Activated CD4-positive, alpha-beta T cell treated with anti-CD3 and anti-CD28 coated beads, Interleukin-2, amount 50 U/mL, for 16 hours (primary cell): ENCODE data around the gene INO80.
"Not testable (repeated sequence)": the region's sequence is repeated elsewhere in the genome, so short reads cannot be mapped to it uniquely, and the experiment has no call there.

Experiments used
- DNase-seq: peaks from one replicate; pipeline ENCODE4 v3.0.0-alpha.2; 2020

INO80 gene

DNA sequence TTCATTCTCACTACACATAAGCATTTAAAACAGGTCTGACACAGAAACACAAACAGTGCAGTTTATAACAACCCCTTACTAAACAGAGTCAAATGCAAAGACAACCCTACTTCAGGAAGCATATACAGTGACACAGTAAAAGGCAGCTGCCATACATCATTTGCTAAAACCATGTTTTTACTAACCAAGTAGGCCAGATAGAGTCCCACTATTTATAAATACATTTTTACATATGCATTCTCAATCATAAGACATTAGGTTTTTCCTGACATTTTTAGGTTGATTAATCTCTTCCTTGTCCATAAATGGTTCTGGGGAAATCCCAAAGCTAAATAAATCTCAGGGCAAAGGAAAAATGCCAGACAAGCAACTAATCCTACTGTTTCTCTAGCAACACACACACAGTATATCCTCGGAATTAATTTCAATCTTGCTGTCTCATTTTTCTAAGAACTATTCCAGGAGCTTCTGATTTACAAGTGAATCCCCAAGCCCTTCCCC, 123.8 kb downstream of the INO80 start:
- DNase-seq: no peak

DNA sequence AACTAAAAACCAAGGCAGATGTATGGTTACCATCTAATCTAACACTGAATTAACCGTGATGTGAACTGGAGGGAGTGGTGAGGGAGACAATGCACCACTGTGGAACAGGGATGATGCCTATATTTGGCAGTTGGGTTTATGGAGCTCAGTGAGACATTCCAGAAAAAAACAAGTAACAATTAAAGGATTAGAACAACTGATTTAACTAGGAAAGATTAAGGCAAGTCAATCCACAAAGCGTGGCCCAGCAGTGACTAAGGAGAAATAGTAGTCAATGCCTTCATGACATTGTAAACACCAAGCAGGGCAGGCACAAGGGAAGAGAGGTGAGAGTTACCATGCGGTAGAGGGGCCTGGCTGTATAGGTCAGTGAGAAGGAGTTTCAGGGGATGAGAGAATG, 124.7 kb downstream of the INO80 start:
- no peak for DNase-seq

DNA sequence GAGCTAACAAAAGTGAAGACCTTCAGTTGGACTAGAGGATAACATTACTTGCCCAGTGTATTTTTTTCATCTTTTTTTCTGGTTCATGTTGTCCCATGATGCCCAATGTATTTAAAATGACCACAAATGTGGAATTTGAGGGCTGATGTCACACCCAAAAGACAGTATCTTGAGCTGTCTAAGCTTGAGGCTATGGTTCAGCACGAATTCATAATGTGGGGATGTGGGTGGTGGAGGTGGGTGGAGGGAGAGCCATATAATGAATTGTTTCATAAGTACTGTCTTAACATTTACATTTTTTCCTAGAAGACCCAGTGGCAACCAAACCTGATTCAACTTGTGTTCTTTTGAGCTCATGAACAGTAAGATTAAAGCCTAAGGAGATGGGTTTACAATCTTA, 125.3 kb downstream of the INO80 start:
- DNase-seq: no peak

DNA sequence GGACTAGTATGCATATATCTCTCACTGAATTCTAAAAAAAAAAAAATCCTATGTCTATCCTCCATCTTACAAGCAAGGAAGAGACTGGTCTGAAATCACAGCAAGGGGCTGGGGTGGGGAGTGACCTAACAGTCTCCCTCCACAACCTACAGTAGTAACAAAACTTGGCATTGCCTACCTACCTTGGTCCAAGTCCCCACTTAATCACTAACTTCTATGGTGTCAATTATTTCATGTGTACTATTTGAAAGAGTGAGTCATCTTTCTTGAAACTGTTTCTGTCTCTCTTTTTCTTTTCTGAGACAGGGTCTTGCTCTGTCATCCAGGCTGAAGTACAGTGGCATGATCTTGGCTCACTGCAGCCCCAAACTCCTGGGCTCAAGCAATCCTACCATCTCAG, 126.0 kb downstream of the INO80 start:
- DNase-seq: no peak

DNA sequence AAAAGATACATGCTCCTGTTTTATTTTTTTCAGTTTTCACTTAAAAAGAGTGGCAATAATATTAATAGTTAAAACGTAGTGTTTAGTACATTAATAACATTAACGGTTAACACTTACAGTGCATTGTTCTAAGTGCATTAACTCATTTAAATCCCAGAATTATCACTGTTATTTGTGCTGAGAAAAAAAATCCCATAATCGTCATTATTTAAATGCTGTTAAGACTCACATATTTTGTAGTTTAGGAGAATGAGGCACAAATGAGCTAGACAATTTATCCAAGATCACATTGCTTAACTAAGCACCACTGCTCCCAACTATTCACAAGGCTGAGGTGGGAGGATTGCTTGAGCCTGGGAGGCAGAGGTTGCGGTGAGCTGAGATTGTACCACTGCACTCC, 127.9 kb downstream of the INO80 start:
- DNase-seq: no peak

DNA sequence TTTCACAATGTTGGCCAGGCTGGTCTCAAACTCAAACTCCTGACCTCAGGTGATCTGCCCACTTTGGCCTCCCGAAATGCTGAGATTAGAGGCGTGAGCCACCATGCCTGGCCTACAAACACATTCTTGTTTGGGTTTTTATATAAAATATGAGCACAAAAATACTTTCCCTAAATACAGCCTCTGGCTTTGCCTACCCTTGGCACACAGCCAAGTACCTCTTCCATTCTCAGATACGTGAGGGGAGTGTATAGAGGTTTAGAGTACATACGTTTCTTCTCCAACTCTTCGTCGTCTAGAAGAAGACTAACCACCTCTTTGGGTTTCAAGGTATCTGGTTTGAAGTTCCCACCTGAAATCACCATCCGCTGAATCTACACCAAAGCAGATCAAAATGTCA, 129.3 kb downstream of the INO80 start:
- no peak for DNase-seq

DNA sequence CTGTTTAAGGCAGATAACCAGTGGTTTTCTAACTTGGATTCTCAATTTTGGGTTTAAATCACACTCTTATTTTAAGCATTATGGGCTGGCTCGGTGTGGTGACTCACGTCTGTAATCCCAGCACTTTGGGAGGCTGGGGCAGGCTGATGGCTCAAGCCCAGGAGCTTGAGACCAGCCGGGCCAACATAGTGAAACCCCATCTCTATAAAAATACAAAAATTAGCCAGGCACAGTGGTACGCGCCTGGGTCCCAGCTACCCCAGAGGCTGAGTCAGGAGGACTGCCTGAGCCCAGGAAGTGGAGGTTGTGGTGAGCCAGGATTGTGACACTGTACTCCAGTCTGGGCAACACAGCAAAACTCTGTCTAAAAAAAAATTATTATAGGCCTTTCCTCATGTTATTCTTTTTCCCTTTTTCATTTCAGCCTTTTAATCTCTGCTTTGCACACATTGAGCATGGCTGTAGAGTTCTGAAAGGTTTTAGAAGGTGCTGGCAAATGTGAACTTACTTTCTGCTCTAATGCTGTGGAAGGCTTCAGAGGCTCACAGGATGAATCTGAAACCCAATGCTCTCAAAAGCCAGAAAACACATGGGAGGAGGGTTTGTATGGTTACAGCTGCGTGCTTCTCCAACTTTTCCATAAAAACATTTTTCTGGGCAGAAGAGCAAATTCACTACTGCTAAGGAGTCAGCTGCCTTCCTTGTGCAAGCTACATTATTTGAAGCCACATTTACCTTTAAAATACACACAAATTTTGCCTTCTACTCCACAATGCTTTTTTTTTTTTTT, 130.3 kb downstream of the INO80 start:
- DNase-seq: no peak

DNA sequence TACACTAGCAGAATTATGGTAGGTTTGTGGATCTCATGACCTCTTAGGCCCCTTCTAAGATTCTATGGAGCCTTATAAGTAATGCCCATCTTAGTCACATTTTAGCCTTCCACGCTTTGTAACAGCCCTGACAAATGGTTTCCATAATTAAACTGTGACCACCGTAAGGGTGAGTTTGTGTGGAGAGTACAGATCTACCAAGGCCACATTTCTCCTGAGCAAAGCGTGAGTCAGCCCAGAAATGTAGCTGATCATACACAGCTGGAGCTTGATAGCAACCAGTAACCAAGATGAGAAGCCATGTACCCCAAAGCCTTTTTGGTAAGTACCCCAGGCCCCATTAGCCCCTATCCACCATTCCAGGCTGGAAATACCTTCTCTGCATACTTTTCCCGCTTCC, 131.1 kb downstream of the INO80 start:
- no peak for DNase-seq

DNA sequence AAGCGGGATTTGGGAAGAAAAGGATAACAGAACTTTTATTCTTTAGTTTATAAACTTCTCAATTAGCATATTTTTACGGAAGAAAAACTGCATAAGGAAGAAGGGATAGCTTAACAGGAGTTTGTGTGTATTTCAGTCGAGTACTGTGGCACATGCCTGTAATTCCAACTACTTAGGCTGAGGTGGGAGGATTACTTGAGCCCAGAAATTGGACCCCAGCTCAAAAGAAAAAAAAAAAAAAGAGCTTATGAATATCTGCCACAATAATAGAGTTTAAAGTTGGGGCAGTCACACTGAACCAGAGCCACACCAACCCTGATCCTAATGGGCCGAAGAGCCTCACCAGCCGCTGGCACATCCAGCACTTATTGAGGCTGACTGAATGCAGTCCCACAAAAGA, 131.7 kb downstream of the INO80 start:
- DNase-seq: no peak

DNA sequence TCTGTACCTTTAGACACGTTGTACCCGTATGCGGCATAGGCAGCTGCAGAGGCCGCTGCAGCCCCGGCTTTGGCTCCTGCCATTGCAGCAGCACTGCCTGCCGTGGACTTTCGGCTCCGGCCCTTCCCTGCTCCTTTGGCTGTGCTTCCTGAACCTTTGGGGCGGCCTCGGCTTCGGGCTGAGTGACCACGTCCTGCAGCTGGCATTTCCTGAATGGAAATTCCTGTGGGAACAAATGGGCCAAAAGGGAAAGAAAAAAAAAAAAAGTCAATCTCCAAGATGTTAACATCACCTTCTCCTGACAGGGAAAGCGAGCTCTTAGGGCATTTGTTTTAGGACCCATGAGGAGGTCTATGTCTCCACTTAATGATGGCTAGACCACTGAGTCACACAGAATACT, 133.2 kb downstream of the INO80 start:
- DNase-seq: no peak

DNA sequence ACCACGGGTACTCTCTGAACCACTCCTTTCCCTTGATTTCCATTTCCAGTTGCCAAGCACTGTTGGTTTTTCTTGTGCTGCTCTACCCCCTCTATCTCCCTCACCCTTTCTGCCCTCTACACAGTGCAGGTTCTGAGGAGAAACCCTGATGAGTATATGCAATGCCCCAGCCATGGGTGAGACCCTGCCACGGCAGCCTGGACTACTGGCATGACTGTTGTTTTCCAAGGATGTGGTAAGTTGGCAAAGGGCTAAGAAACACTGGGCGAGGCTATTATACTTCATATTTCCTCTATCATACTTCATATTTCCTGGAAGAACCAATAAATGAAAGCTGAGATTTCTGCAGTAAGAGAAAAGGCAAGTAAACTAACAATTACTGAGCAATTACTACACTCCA, 134.9 kb downstream of the INO80 start:
- DNase-seq: no peak

DNA sequence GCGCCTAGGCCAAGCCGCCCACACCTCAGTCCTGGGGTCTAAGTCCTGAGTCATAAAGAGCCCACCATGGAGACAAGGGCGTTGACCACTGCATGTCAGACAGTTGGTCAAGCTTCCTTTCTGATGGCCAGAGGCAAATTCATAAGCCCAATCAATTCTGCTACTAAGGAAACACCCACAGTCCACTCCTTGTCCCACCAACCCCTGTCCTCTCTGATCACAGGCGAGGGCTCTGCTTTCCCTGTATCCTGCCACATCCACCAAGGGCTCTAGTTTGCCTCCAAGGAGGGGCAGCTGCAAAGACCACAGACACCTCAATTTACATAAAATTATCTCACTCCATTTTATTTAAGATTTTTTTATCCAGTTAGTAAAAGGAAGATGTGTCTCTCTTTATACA, 137.5 kb downstream of the INO80 start:
- no peak for DNase-seq

DNA sequence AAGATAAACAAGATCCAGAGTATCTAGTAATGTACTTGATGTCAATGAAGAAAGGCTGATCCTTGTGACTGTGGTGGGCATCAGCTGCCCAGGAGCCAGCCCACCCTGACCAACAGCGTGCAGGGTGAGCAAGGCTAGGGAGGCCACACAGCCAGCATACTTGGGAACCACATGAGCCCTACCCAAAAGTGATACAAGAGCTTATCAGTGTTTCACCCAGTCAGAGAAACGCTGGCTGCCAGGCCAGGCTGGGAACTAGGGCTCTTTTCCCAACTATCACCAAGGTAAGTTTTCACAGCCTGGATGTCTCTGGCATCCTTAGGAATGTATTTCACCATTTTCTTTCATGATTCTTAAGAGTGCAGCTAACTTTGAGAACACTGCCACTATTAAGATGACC, 137.9 kb downstream of the INO80 start:
- DNase-seq: no peak

DNA sequence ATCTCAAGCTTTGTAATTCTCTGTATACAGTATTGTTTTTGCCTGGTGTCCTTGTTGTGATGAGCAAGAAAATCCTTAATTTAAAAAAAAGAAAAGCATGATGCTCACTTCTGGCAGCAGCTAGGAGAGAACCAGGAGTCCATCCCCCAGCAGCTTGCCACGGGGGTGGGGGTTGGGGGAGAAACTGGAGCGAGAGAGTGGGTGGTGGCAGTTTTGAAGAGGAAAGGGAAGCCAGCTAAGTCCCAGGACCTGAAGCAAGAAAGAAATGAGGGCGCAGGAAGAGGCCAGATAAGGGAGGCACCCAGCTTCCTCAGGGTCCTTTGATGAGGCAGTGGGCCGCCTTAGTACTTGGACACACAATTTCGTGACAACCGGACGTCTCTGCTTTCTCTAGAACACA, 139.3 kb downstream of the INO80 start:
- DNase-seq: no peak

DNA sequence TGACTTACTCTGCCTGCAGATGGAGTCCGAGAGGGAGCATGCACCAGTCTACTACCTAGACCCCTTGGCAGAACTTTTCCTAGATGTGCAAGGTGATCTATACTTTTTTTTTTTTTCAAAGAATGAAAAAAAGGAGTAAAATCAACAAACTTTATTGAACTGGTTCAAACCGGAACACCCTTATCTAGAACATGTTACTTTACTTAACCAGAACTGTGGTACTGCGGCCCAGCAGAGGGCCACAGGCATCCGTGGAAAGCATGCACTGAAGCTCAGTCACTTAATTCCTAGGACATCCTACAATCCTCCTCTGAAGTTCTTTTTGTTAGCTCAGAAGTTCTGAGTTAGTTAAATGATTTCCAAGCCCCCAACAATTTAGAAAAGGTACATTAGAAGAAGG, 141.2 kb downstream of the INO80 start:
- DNase-seq: no peak

DNA sequence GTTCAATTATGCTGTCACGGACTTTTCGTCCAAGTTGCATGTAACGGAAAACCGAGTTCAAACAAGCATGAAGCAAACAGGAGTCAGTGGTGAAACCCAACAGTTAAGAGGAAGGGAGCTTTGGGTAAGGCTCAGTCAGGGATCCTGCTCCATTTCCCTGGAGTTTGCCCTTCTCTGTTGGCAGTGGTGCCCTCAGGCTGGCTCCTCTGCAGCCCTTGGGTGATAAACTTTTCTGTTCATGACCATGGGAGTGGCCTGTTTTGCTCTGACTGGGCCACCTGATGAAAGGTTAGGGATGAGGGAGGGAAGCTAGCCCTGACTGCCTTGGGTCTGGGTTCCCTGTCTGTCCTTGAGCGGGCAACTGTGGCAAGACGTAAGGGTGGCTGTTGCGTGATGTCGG, 146.7 kb downstream of the INO80 start:
- DNase-seq: no peak

DNA sequence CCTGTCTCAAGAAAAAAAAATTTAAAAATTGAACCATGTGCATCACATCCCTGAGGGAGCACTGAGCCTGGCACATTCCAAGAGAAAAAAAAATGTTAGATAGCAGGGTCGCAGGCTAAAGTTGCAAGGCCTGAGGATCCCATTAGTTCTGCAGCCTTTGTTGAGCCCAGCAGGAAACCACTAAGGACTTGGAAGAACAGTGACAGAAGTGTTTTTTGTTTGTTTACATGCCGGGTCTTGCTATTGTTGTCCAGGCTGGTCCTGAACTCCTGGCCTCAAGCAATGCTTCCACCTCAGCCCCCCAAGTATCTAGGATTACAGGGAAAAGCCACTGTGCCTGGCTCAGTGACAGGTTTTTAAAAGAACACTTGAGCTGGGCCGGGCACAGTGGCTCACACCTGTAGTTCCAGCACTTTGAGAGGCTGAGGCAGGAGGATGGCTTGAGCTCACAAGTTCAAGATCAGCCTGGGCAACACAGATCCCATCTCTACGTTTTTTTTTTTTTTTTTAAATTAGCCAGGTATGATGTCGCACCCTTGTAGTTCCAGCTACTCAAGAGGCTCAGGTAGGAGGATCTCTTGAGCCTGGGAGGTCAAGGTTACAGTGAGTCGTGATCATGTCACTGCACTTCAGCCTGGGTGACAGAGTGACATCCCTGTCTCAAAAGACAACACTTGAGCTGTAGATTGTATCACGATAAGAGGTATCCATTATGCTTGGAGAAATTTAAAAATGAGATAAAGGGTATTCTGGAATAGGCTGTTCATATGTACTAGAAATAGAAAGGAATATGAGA, 147.6 kb downstream of the INO80 start:
- DNase-seq: no peak

DNA sequence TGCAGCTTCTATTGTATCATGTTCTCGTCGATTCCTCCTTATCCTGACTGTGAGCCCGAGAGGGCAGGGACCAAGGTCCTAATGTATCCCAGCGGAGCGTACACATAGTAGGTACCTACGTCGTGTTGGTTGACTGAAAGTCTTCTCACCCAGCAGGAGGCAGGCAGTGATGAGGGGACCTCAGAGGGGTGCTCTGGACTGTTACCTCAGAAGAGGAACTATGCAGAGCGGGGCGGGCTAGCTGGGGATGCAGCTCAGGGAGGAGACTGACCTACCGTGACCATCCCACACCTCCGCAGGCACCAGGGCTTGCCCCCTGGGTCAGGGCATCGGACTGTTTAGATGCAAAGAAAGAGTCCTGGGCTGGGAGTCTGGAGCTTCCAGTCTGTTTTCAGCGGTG, 151.4 kb downstream of the INO80 start:
- no peak for DNase-seq

DNA sequence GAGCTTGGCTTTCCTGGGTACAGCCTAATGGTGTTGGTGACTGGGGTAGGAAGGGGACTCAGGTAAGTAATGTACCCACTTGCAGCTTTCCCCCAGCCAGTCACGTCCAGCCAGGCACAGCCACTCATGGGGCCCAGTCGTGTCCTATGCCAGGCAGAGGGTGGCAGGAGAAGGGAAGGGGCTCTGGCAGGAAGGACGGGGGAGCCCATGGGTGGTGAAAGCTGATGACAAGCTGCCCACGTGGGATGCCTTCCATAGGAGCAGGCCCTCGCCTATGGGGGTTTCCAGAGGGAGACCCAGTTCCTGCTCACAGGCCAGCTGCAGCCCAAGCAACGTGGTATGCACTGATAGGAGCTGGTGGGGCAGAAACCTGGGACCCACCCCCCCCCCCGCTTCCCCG, 152.1 kb downstream of the INO80 start:
- DNase-seq: no peak

DNA sequence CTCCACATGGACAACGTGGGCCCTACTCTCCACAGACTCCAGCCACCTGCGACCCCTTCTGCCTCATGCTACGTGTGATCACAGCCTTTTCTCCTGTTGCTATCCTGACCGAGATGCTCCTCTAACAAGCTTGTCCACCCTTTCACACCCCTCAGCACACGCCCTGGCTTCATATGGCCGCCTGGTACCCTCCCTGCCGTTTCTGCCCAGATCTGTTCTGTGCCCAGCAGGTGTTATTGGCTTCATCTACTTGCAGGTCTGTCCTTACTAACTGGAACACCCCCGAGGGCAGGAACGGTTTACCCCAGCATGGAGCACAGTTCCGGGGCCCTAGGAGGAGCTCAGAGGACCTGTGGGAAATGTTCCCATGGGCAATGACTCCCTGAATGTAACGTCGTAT, 152.9 kb downstream of the INO80 start:
- DNase-seq: no peak

DNA sequence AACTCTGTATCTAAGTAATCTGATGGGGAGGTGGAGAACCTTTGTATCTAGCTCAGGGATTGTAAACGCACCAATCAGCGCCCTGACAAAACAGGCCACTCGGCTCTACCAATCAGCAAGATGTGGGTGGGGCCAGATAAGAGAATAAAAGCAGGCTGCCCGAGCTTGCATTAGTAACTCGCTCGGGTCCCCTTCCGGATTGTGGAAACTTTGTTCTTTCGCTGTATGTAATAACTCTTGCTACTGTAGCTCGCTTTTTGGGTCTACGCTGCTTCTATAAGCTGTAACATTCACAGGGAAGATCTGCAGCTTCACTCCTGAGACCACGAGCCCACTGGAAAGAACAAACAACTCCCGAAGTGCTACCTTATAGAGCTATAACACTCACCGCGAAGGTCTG, 153.8 kb downstream of the INO80 start:
- DNase-seq: not testable (repeated sequence)

DNA sequence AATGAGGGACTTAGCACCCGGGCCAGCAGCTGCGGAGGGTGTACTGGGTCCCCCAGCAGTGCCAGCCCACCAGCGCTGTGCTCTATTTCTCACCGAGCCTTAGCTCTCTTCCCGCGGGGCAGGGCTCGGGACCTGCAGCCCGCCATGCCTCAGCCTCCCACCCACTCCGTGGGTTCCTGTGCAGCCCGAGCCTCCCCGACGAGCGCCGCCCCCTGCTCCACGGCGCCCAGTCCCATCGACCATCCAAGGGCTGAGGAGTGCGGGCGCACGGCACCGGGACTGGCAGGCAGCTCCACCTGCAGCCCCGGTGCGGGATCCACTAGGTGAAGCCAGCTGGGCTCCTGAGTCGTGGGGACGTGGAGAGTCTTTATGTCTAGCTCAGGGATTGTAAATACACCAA, 154.3 kb downstream of the INO80 start:
- DNase-seq: not testable (repeated sequence)

DNA sequence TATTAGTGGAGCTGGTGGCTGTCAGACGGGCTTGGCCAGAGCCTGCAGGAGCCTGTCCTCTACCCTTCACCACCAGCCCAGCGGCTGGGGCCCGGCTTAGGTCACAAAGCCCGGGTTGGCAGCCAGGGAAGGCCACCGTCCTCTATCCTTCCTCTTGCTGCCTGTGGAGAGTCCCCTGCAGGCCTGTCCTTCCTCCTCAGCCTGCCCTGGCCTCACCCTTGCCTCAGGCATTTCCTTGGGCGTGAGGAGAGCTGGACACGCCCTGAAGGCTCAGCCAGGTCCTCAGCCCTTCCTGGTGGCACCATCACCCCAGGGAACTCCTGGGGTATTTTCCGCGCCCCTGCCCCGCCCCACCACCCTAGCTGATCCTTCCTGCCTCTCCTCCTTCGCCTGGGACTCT, 155.2 kb downstream of the INO80 start:
- no peak for DNase-seq

DNA sequence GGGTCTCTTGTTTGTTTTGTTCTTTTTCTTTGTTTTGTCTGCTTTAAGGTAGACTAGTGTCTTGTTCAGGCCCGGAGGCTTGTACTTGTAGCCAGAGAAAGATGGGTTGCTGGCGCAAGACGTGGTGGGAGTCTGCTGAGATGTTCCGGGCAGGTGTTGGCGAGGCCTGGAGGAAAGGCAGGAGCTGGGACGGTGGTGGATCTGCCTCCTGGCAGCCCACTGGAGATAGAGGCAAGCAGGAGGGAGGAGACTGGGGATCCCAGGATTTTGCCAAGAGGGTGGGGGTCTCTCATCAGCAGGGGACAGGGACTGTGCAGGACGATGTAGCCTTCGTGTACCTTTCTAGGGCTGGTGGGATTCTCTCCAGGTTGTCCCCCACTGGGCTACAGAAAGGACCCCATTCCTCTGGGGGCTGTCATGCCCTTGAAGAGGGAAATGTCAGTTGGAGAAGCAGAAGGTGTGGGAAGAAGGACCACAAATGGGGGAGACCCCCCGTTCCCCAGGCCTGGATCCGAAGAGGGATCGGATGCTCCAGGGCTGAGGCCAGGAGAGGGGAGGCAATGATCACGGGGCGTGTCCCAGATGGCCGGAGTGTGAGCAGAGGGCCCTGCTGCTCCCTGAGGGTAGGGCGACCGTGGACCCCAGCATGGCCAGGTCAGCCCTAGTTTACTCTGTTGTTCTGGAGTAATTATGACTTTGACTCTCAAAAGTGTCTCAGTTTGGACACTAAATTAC, 155.8 kb downstream of the INO80 start:
- DNase-seq: no peak
